Erythroblast (primary cell): ENCODE measurements around the gene PRSS12.

ENCODE experiments used
- GATA1 ChIP-seq: IDR thresholded peaks from 2 replicates; pipeline ENCODE4 v1.6.1; 2011; ENCODE audit warnings: low read depth, mild to moderate bottlenecking, control low read depth, low read length, moderate library complexity
- POLR2A ChIP-seq: IDR thresholded peaks from 2 replicates; pipeline ENCODE4 v1.6.1; 2011; ENCODE audit warnings: mild to moderate bottlenecking, low read length

DNA sequence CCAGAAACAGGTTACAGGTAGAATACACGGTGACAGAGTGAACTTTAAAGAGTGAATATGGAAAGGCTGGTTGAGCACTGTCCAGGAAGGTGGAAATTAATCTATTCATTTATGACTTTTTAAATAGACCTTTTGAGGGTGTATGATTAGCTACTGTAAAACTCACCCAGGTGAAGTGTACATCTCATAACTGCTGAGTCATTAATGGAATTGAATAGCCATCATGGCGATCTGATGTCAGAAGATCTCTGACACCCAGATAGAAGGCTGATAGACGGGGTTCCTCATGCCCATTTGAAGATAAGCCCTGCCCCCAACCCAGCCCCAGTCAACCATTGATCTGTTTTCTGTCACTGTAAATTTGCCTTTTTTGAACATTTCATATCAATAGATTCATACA lies 84.0 kb downstream of the PRSS12 start:
- no peak for TF ChIP-seq POLR2A
- TF ChIP-seq GATA1, result no peak
